Endothelial cell of umbilical vein (primary cell): ENCODE measurements around the gene ZNF319. TPM values are rescaled to one million over a fixed set of nuclear protein-coding genes. Genes with fewer than 3 reads are reported as not detected.

Experiments used
- BruUV-seq: library from RNA; stranded (reverse); fragments of 400-500 nt; replicated peaks from 2 replicates; lab custom pipeline; 2021; lab: Mats Ljungman, UMichigan
- CTCF ChIA-PET: fragments of 300-600, 350-600 bp; sonication (Branson Sonifier 250); formaldehyde crosslinking; loops from one replicate; lab custom pipeline; 2021; ENCODE audit warnings: antibody characterized with exemption, inconsistent platforms; lab: Charles Lee
- POLR2A ChIA-PET: fragments of 300-600, 350-600 bp; sonication (Branson Sonifier 250); formaldehyde crosslinking; loops from one replicate; lab custom pipeline; 2021; ENCODE audit warnings: antibody characterized with exemption, inconsistent platforms; lab: Charles Lee
- DNase-seq: peaks from one replicate; pipeline ENCODE4 v3.0.0-alpha.2; 2011; ENCODE audit warnings: low read depth, low spot score
- FAIRE-seq: peaks from 2 replicates; lab custom pipeline; 2011; peaks lifted over from hg19 to GRCh38; lab: Jason Lieb, UNC
- H2AFZ ChIP-seq: 2 replicates; pipeline ENCODE4 v1.6.0; 2012; ENCODE audit warnings: low read depth, low read length, control low read depth, inconsistent platforms
- H3K27ac ChIP-seq: 2 replicates; pipeline ENCODE4 v1.5.1; 2011; ENCODE audit warnings: low read depth, mild to moderate bottlenecking, control low read depth, low read length, moderate library complexity; ENCODE audit not compliant: insufficient read depth
- H3K27me3 ChIP-seq, 2 experiments: 2 replicates each; pipeline versions ENCODE4 v1.6.0 to v1.6.1; 2011; ENCODE audit warnings: low read length in 2 of 2, mixed read lengths in 1 of 2; ENCODE audit not compliant: control insufficient read depth in 2 of 2, insufficient read depth in 2 of 2
- H3K36me3 ChIP-seq, 2 experiments: 2 replicates in 1 of 2; 3 replicates in 1 of 2; pipeline ENCODE4 v1.5.1; 2011; ENCODE audit warnings: low read length in 2 of 2, mild to moderate bottlenecking in 1 of 2, moderate library complexity in 1 of 2; ENCODE audit not compliant: control insufficient read depth in 2 of 2, insufficient read depth in 2 of 2; ENCODE audit errors: extremely low read depth in 1 of 2
- H3K4me1 ChIP-seq: 3 replicates; pipeline ENCODE4 v1.5.1; 2011; ENCODE audit warnings: mild to moderate bottlenecking, low read length; ENCODE audit not compliant: control insufficient read depth, insufficient read depth; ENCODE audit errors: extremely low read depth
- H3K4me2 ChIP-seq: 2 replicates; pipeline ENCODE4 v1.6.1; 2011; ENCODE audit warnings: low read length, control low read depth, mixed read lengths; ENCODE audit not compliant: insufficient read depth
- H3K4me3 ChIP-seq, 3 experiments: fragments of 200-600 bp in 1 of 3; sonication (generic), shearing (Covaris generic) in 1 of 3; replicated peaks in 1 of 3; 2 replicates each; pipeline ENCODE4 v1.5.1; 2011 to 2016; ENCODE audit warnings: control low read depth in 3 of 3, low read length in 3 of 3, mild to moderate bottlenecking in 2 of 3, inconsistent platforms in 1 of 3, low read depth in 1 of 3, moderate library complexity in 1 of 3; ENCODE audit not compliant: insufficient read depth in 1 of 3
- H3K79me2 ChIP-seq: 2 replicates; pipeline ENCODE4 v1.6.0; 2012; ENCODE audit warnings: low read length, inconsistent platforms; ENCODE audit not compliant: control insufficient read depth, insufficient read depth
- H3K9ac ChIP-seq: replicated peaks from 2 replicates; pipeline ENCODE3; 2011; ENCODE audit warnings: low read length, control low read depth; ENCODE audit not compliant: insufficient read depth; ENCODE audit errors: extremely low read depth
- H3K9me1 ChIP-seq: replicated peaks from 3 replicates; pipeline ENCODE4 v1.6.0; 2011; ENCODE audit warnings: mild to moderate bottlenecking, low read length; ENCODE audit not compliant: control insufficient read depth, insufficient read depth; ENCODE audit errors: extremely low read depth
- H3K9me3 ChIP-seq: replicated peaks from 2 replicates; pipeline ENCODE4 v1.5.1; 2012; ENCODE audit warnings: low read length, inconsistent platforms; ENCODE audit not compliant: control insufficient read depth, insufficient read depth
- H4K20me1 ChIP-seq: replicated peaks from 2 replicates; pipeline ENCODE3; 2011; ENCODE audit warnings: mild to moderate bottlenecking, low read length; ENCODE audit not compliant: control insufficient read depth, insufficient read depth; ENCODE audit errors: extremely low read depth
- CTCF ChIP-seq, 2 donors: IDR thresholded peaks; 1 replicate in 1 of 2; 2 replicates in 1 of 2; pipeline ENCODE4 v1.5.1; 2011; ENCODE audit warnings: low read length in 2 of 2, mild to moderate bottlenecking in 2 of 2, moderate library complexity in 2 of 2, control low read depth in 1 of 2, inconsistent platforms in 1 of 2, low read depth in 1 of 2; ENCODE audit not compliant: insufficient read depth in 1 of 2; ENCODE audit errors: extremely low read depth in 1 of 2
- EZH2 ChIP-seq: IDR thresholded peaks from 2 replicates; pipeline ENCODE4 v1.6.1; 2012; ENCODE audit warnings: borderline replicate concordance, low read depth, mild to moderate bottlenecking, moderate library complexity, low read length, inconsistent platforms; ENCODE audit not compliant: severe bottlenecking
- FOS ChIP-seq: IDR thresholded peaks from 2 replicates; pipeline ENCODE4 v1.6.1; 2011; ENCODE audit warnings: mild to moderate bottlenecking, low read length, moderate library complexity, borderline replicate concordance; ENCODE audit not compliant: insufficient read depth
- GATA2 ChIP-seq: IDR thresholded peaks from 2 replicates; pipeline ENCODE4 v1.7.0; 2011; ENCODE audit warnings: low read depth, mild to moderate bottlenecking, moderate library complexity, mixed read lengths, low read length; ENCODE audit not compliant: insufficient read length, insufficient read depth
- JUN ChIP-seq: IDR thresholded peaks from 2 replicates; pipeline ENCODE4 v1.6.1; 2011; ENCODE audit warnings: borderline replicate concordance, low read depth; ENCODE audit not compliant: insufficient read length, insufficient read depth
- MAX ChIP-seq: IDR thresholded peaks from 2 replicates; pipeline ENCODE4 v1.6.1; 2011; ENCODE audit not compliant: insufficient read depth, insufficient read length
- MYC ChIP-seq: IDR thresholded peaks from one replicate; pipeline ENCODE4 v1.6.1; 2011; ENCODE audit warnings: mild to moderate bottlenecking, low read depth, low read length
- POLR2A ChIP-seq: IDR thresholded peaks from 2 replicates; pipeline ENCODE4 v1.6.1; 2012; ENCODE audit warnings: low read depth, mild to moderate bottlenecking, control low read depth, low read length
- POLR2AphosphoS5 ChIP-seq: IDR thresholded peaks from 2 replicates; pipeline ENCODE4 v1.6.1; 2012; ENCODE audit warnings: low read depth, mild to moderate bottlenecking, control low read depth, low read length, moderate library complexity; ENCODE audit not compliant: insufficient read depth
- dilution Hi-C: fragments of 300-500 bp; cut with MboI; formaldehyde crosslinking; loops from one replicate; pipeline ENCODE4 v1.15.0; 2019; ENCODE audit warnings: low sequenced_read_pairs; ENCODE audit not compliant: extremely low pct_ligation_motif_present
- intact Hi-C: fragments of 100-400 bp; cut with micrococcal nuclease; formaldehyde crosslinking; loops from one replicate; pipeline ENCODE4 v1.10.0; 2022
- polyA plus RNA-seq, 4 experiments: library from polyadenylated mRNA; depleted of rRNA in 3 of 4; stranded (reverse) in 3 of 4; unstranded in 1 of 4; fragments of >200 nt; gene quantifications; 2 replicates each; pipeline versions ENCODE4 v1.2.1 to v1.2.3, GENCODE V29; 2011 to 2012; ENCODE audit warnings: missing spikeins in 1 of 4
- total RNA-seq: library from RNA; stranded (reverse); gene quantifications from 2 replicates; pipeline ENCODE4 v1.2.3, GENCODE V29; 2021

Gene ZNF319
- total and polyA plus RNA-seq, 2 donors (not counting 3 experiments of a cell fraction or from before 2014, with no cell fraction given) = 5.4 to 9.9 TPM

- Histone ChIP-seq H3K4me2 (no peak overlapping the region), H2AFZ (no peak overlapping the region), H3K27me3 (no peaks in the 10 kb centered on the region), H3K4me1 (peaks cover 18% of the 10 kb centered on the region), H3K79me2 (peaks cover under 1% of the 10 kb centered on the region), H3K4me3 (no peak overlapping the region), H3K9me1 (no peaks in the 10 kb centered on the region), H4K20me1 (no peaks in the 10 kb centered on the region), H3K36me3 (peaks cover 0 to 16% of the 10 kb centered on the region in 2 experiments), H3K9ac (no peak overlapping the region), H3K27ac (no peak overlapping the region), H3K9me3 (no peaks in the 10 kb centered on the region)
- no TSS peak for BruUV-seq
- POLR2A ChIA-PET = no interaction called here
- no peak for FAIRE-seq
- TF ChIP-seq EZH2 = no peak
- no peak for TF ChIP-seq POLR2AphosphoS5
- TF ChIP-seq MAX = no peak
- TF ChIP-seq GATA2 = no peak
- TF ChIP-seq POLR2A = no peak
- TF ChIP-seq MYC = no peak
- TF ChIP-seq CTCF (IDR thresholded peaks at IDR 0.05; ENCODE audit: extremely low read depth in 1 of 2, insufficient read depth in 1 of 2, low read depth in 1 of 2, low read length in 2 of 2) = no peak
- no peak for TF ChIP-seq FOS
- TF ChIP-seq JUN = no peak
- CTCF ChIA-PET = interaction anchor here (1.9 kb wide), 1 partner anchor 90 kb away, joined by 8 read pairs; no protein-coding TSS in a partner anchor
- DNase-seq = no peak
- intact Hi-C loops = no loop called here
- dilution Hi-C loops = no loop called here
These were observed 3.9 kb downstream of the ZNF319 start for GRCh38 chr16:57996406-57997175.
